Neuronal stem cell (in vitro differentiated cells): Measurements from ENCODE around the gene CDK16.

Experiments
- DNase-seq: peaks from one replicate; pipeline ENCODE4 v3.0.0-alpha.2; 2013; ENCODE audit warnings: low spot score
- H2AFZ ChIP-seq: one replicate; pipeline ENCODE4 v1.6.1; 2013; ENCODE audit warnings: mild to moderate bottlenecking, low read length, inconsistent platforms
- H2AK5ac ChIP-seq: 2 replicates; pipeline ENCODE4 v1.6.1; 2013; ENCODE audit warnings: low read depth, mild to moderate bottlenecking, inconsistent platforms, low read length, moderate library complexity, mixed read lengths
- H2BK120ac ChIP-seq: 2 replicates; pipeline ENCODE4 v1.6.1; 2013; ENCODE audit warnings: low read depth, mild to moderate bottlenecking, inconsistent platforms, low read length, moderate library complexity, mixed read lengths
- H2BK12ac ChIP-seq: one replicate; pipeline ENCODE4 v1.6.1; 2013; ENCODE audit warnings: low read length, inconsistent platforms
- H2BK15ac ChIP-seq: 2 replicates; pipeline ENCODE4 v1.6.1; 2013; ENCODE audit warnings: mild to moderate bottlenecking, low read length, inconsistent platforms, mixed read lengths
- H2BK5ac ChIP-seq: one replicate; pipeline ENCODE4 v1.6.1; 2013; ENCODE audit warnings: inconsistent platforms, mild to moderate bottlenecking, low read length, moderate library complexity
- H3K14ac ChIP-seq: one replicate; pipeline ENCODE4 v1.6.1; 2013; ENCODE audit warnings: low read length, inconsistent platforms
- H3K18ac ChIP-seq: 2 replicates; pipeline ENCODE4 v1.6.1; 2013; ENCODE audit warnings: low read length, inconsistent platforms
- H3K23ac ChIP-seq: 2 replicates; pipeline ENCODE4 v1.6.1; 2013; ENCODE audit warnings: low read depth, mild to moderate bottlenecking, mixed read lengths, low read length, inconsistent platforms; ENCODE audit not compliant: poor library complexity
- H3K27ac ChIP-seq: replicated peaks from 3 replicates; pipeline ENCODE4 v1.5.1; 2013; ENCODE audit warnings: low read length, inconsistent platforms
- H3K27me3 ChIP-seq, 3 experiments: 2 replicates each; pipeline ENCODE4 v1.6.1; 2013; ENCODE audit warnings: low read length in 3 of 3, mild to moderate bottlenecking in 2 of 3, inconsistent platforms in 1 of 3, low read depth in 1 of 3, mixed read lengths in 1 of 3, moderate library complexity in 1 of 3; ENCODE audit not compliant: control insufficient read depth in 3 of 3, insufficient read depth in 3 of 3
- H3K36me3 ChIP-seq, 2 donors: replicated peaks in 1 of 2; 2 replicates each; pipeline ENCODE4 v1.6.1; 2013; ENCODE audit warnings: low read length in 2 of 2; ENCODE audit not compliant: control insufficient read depth in 2 of 2, insufficient read depth in 2 of 2
- H3K4ac ChIP-seq: 2 replicates; pipeline ENCODE4 v1.6.1; 2013; ENCODE audit warnings: inconsistent platforms, mild to moderate bottlenecking, low read length, moderate library complexity
- H3K4me1 ChIP-seq, 2 donors: 1 replicate in 1 of 2; 2 replicates in 1 of 2; pipeline ENCODE4 v1.6.1; 2013; ENCODE audit warnings: low read length in 2 of 2, low read depth in 1 of 2; ENCODE audit not compliant: control insufficient read depth in 2 of 2, insufficient read depth in 1 of 2
- H3K4me2 ChIP-seq: one replicate; pipeline ENCODE4 v1.6.1; 2013; ENCODE audit warnings: mild to moderate bottlenecking, low read length, inconsistent platforms; ENCODE audit not compliant: insufficient read depth, poor library complexity, severe bottlenecking
- H3K4me3 ChIP-seq, 2 donors: 2 replicates each; pipeline ENCODE4 v1.5.1; 2013; ENCODE audit warnings: low read length in 2 of 2, mild to moderate bottlenecking in 2 of 2, inconsistent platforms in 1 of 2, moderate library complexity in 1 of 2
- H3K79me1 ChIP-seq: one replicate; pipeline ENCODE4 v1.6.1; 2013; ENCODE audit warnings: low read depth, mild to moderate bottlenecking, inconsistent platforms, low read length, moderate library complexity
- H3K9ac ChIP-seq: one replicate; pipeline ENCODE4 v1.6.1; 2013; ENCODE audit warnings: mild to moderate bottlenecking, low read depth, low read length, inconsistent platforms; ENCODE audit not compliant: poor library complexity
- H3K9me3 ChIP-seq, 2 donors: replicated peaks in 1 of 2; 2 replicates each; pipeline versions ENCODE3 to v1.6.1; 2013; ENCODE audit warnings: low read length in 2 of 2, mild to moderate bottlenecking in 2 of 2, inconsistent platforms in 1 of 2, low read depth in 1 of 2, mixed read lengths in 1 of 2, moderate library complexity in 1 of 2; ENCODE audit not compliant: control insufficient read depth in 2 of 2, insufficient read depth in 1 of 2
- H4K8ac ChIP-seq: one replicate; pipeline ENCODE4 v1.6.1; 2013; ENCODE audit warnings: low read depth, mild to moderate bottlenecking, inconsistent platforms, low read length, moderate library complexity
- H4K91ac ChIP-seq: one replicate; pipeline ENCODE4 v1.6.1; 2013; ENCODE audit warnings: low read length, low read depth, mild to moderate bottlenecking, inconsistent platforms; ENCODE audit not compliant: poor library complexity
- WGBS, 2 donors: extraction: QIAGEN DNeasy Blood & Tissue Kit; methylation state at CpG; one replicate each; pipeline ENCODE4 v1.1.7; 2013; ENCODE audit warnings: missing lambda C conversion rate in 2 of 2, mixed read lengths in 1 of 2; ENCODE audit not compliant: insufficient read length in 2 of 2, insufficient replicate concordance in 1 of 2; ENCODE audit errors: extremely low coverage in 2 of 2; 5-methylcytosine and 5-hydroxymethylcytosine counted together

Gene CDK16

DNA sequence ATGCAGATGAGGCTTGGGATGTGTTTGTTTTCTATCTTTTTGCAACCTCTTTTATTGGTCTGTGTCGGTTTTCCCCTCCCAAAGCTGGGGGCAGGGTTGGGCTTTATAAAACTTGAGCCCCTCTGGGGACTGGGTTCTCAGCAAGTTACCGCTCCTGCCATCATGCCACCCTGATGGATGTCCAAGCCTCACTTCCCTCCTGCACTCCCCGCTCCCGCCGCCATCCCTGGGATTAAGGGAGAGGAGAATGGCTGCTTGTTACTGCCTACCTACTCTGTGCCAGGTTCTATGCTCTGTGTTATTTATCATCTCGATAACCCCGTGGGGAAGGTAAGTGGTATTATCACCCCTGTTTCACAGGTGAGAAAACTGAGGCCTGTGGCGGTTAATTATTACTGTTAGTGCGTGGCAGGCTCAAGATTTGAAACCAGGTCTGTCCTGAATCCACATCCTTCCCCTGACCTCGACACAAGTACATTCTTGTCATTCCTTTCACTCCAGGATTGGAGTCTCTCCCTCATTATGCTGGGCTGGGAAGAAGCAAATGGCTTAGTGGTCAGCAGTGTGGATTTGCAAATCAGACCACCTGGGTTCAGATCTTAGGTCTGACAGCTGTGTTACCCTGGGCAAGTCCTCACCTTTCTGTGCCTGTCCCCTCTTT lies 20.3 kb upstream of the CDK16 start:
- Histone ChIP-seq H3K9me3 (no peaks in the 10 kb centered on the region), H2BK12ac (no peak overlapping the region), H4K91ac (no peak overlapping the region), H3K18ac (no peak overlapping the region), H2BK120ac (no peak overlapping the region), H3K4me3 (no peak overlapping the region), H2BK15ac (no peak overlapping the region), H3K27me3 (no peaks in the 10 kb centered on the region), H2AK5ac (no peak overlapping the region), H3K79me1 (peaks cover 11% of the 10 kb centered on the region), H3K27ac (no peak overlapping the region), H4K8ac (no peak overlapping the region), H2AFZ (no peak overlapping the region), H2BK5ac (no peak overlapping the region), H3K14ac (no peak overlapping the region), H3K23ac (no peak overlapping the region), H3K4me1 (peaks cover 19 to 27% of the 10 kb centered on the region in 2 donors), H3K36me3 (peaks cover 44 to 83% of the 10 kb centered on the region in 2 donors), H3K4me2 (no peak overlapping the region), H3K9ac (no peak overlapping the region), H3K4ac (no peak overlapping the region)
- no CpG with 5 or more reads among the region's 10 CpGs for WGBS, 2 donors
- DNase-seq: no peak

- no peak overlapping the region for H2AFZ ChIP-seq
These were observed 19.8 kb upstream of the CDK16 start for GRCh38 chrX:47198687-47199080.

GRCh38 chrX:47199286-47199685 lies 19.2 kb upstream of the CDK16 start:
- Histone ChIP-seq H3K4me1 (peaks cover 17 to 27% of the 10 kb centered on the region in 2 donors), H3K27ac (no peak overlapping the region), H3K9ac (no peak overlapping the region), H2BK15ac (no peak overlapping the region), H2BK120ac (no peak overlapping the region), H3K36me3 (peaks cover 47 to 94% of the 10 kb centered on the region in 2 donors), H3K9me3 (no peaks in the 10 kb centered on the region), H3K4ac (no peak overlapping the region), H2BK12ac (no peak overlapping the region), H2BK5ac (no peak overlapping the region), H3K4me3 (no peak overlapping the region), H3K23ac (no peak overlapping the region), H3K14ac (no peak overlapping the region), H4K91ac (no peak overlapping the region), H2AFZ (no peak overlapping the region), H3K27me3 (no peaks in the 10 kb centered on the region), H3K18ac (no peak overlapping the region), H3K79me1 (peaks cover 9% of the 10 kb centered on the region), H4K8ac (peak overlapping the region; percentile 43), H2AK5ac (no peak overlapping the region), H3K4me2 (no peak overlapping the region)
- no CpG with 5 or more reads among the region's 10 CpGs for whole genome bisulfite sequencing, 2 donors
- no peak for DNase-seq

More at GRCh38 chrX:47198687-47199080, 19.8 kb upstream of the CDK16 start:
- peaks cover 45 to 88% of the 10 kb centered on the region in 2 donors for H3K36me3 ChIP-seq
- H3K18ac ChIP-seq: no peak overlapping the region
- no peak overlapping the region for H2BK5ac ChIP-seq
- H2BK120ac ChIP-seq: no peak overlapping the region
- H3K4me1 ChIP-seq: peaks cover 19 to 27% of the 10 kb centered on the region in 2 donors
- no peak overlapping the region for H4K8ac ChIP-seq
- H3K23ac ChIP-seq: no peak overlapping the region
- no peak overlapping the region for H3K4me3 ChIP-seq
- H3K14ac ChIP-seq: no peak overlapping the region
- no peak overlapping the region for H3K27ac ChIP-seq
- H3K79me1 ChIP-seq: peaks cover 11% of the 10 kb centered on the region
- no peak overlapping the region for H2BK15ac ChIP-seq
- no peak overlapping the region for H2AK5ac ChIP-seq
- no peaks in the 10 kb centered on the region for H3K9me3 ChIP-seq
- no peak for DNase-seq
- no peaks in the 10 kb centered on the region for H3K27me3 ChIP-seq
- H2BK12ac ChIP-seq: no peak overlapping the region
- H4K91ac ChIP-seq: no peak overlapping the region
- WGBS, 2 donors: no CpG with 5 or more reads among the region's 15 CpGs
- no peak overlapping the region for H3K4me2 ChIP-seq
- no peak overlapping the region for H3K4ac ChIP-seq
- no peak overlapping the region for H3K9ac ChIP-seq

DNA sequence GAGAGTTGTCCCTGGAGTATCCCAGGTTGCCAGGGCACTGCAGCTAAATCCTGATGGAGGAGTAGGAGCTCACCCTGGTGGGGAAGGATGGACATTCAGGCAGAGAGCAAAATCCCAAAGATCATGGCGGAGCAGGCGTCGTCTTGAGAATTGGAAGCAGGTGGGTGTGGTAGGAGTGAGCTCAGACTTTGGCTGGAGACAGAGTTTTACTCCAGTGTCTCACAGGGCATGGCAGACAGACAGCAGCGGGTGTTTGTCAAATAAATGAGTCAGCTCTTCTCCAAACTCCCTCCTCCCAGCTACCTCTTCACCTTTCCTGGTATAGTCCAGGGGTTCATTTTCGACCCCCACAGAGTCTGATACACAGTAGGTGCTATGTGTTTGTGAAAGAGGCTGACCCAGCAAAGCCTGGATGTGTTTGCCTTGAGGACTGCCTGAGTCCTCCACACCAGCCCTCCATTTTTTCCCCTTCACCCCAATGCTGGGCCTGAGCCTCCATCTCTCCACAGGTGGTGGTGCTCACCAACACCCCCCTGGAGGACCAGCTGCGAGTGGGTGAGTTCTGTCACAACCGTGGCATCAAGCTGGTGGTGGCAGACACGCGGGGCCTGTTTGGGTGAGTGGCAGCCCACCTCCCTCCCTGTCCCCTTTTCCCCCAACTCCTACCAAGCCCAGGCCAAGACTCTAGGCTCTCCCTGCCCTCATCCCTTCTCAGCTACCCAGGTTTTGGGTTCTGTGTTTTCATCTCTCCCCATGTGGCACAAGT lies 17.9 kb upstream of the CDK16 start:
- Histone ChIP-seq H2AK5ac (no peak overlapping the region), H3K9me3 (no peaks in the 10 kb centered on the region)

More for the DNA sequence above, 17.9 kb upstream of the CDK16 start:
- Histone ChIP-seq H2BK120ac (no peak overlapping the region), H3K4me1 (peaks cover 11 to 22% of the 10 kb centered on the region in 2 donors), H2BK5ac (no peak overlapping the region), H3K27ac (no peak overlapping the region), H2BK15ac (no peak overlapping the region), H3K14ac (no peak overlapping the region), H3K4ac (no peak overlapping the region), H4K8ac (no peak overlapping the region), H3K23ac (no peak overlapping the region), H3K4me2 (no peak overlapping the region), H2BK12ac (no peak overlapping the region), H3K36me3 (peaks cover 53 to 99% of the 10 kb centered on the region in 2 donors), H3K9ac (no peak overlapping the region), H2AFZ (no peak overlapping the region), H3K27me3 (no peaks in the 10 kb centered on the region), H3K79me1 (peaks cover 9% of the 10 kb centered on the region), H3K18ac (no peak overlapping the region), H3K4me3 (no peak overlapping the region), H4K91ac (no peak overlapping the region)
- DNase-seq: no peak
- no CpG with 5 or more reads among the region's 9 CpGs for WGBS, 2 donors
